HG03060 (cell line): ENCODE data around the gene TMEM14A.

Source experiments
- ATAC-seq: cut with Tn5 transposase; IDR thresholded peaks from one replicate; pipeline ENCODE4 v1.9.1; 2021; ENCODE audit warnings: low read depth, moderate number of reproducible peaks; ENCODE audit not compliant: unreplicated experiment

Gene TMEM14A

DNA sequence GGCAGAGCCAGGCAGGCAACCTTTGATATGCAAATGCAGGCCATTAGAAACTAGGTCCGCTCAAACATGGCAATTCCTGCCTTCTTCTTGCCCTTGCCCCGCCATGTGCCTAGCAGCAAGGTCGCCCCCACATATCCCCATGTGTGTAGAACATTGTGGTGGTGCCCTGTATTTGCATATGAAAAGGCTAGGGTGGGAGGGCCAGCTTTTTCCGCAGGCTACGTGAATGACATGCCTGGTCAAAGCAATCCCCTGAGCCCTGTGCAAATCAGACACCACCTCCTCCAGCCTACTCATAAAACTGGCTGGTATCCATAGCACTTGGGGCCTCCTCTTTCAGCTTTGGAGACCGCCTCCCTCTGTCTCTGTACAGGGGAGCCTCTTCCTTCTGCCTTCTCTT, 60.8 kb downstream of the TMEM14A start:
- no peak for ATAC-seq

DNA sequence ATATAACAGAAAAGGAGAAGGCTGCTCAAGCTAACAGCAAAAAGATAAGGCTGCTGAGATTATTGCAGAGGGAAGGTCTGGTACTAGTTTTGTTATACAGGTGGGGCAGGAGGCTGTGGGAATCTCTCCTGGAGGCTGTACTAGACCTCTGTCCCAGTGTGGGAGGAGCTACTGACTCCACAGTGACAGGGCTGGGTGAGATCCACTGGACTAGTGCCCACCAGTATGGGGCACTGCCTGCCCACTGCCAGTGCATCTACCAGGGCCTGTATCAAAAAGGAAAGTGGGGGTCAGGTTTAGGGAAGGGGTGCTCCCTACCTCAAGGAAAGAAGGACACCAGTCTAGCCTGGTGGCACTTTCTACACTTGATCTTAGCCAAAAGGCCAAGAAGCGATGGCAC, 62.3 kb downstream of the TMEM14A start:
- ATAC-seq = no peak

DNA sequence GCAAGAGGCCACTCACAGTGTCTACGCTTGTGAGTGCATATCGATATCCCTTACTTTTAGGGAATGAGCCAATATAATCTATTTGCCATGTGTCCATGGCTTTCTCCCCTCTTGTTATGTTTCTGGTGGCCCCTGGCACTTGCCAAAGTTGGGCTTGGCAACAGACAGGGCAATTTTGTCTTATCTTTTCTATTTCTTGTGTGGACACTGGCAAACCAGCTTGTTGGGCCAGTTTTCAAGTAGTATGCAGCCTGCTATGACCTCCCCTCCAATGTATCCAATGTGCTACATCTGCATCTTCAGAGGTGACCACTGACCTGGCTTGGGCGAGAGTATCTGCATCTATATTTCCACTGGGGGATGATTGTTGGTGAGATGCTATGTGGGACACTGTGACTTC, 63.2 kb downstream of the TMEM14A start:
- ATAC-seq = no peak

DNA sequence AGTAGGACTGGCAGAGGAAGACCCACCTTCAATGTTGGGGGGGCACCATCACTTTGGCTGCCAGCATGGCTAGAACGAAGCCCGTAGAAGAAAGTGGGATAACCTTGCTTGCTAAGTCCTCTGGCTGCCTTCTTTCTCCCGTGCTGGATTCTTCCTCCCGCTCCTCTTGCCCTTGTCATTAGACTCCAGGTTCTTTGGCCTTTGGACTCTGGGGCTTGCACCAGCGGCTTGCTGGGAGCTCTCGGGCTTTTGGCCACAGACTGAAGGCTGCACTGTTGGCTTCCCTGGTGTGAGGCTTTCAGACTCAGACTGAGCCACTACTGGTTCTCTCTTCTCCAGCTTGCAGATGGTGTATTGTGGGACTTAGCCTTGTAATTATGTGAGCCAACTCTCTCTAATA, 64.2 kb downstream of the TMEM14A start:
- no peak for ATAC-seq

DNA sequence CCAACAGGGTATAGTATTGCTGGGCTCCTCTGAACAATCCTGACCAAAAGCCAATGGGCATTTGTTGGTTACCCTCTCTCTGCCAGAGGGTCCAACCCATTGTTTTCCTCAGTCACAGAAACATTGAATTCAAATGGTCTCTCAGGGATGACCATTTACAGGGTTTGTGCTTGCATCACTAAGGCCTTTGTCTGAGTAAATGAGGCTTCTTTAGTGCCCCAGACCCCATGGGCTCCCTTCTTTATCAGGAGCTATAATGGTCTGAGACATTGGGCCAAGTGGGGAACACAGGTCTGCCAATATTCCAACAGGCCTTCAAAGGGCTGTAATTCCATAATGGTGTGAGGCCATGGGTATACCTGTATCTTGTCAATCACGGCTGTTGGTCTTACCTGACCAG, 65.2 kb downstream of the TMEM14A start:
- ATAC-seq = no peak
